K562 (cell line): ENCODE measurements around the gene FARP1. TPM values are rescaled to one million over a fixed set of nuclear protein-coding genes. Genes with fewer than 3 reads are reported as not detected.
A peak's percentile ranks its signal among the peaks of the same experiment; 100 is the strongest.

Source experiments
- ATAC-seq: fragments of 200-7000 bp; cut with Tn5 transposase; 3 replicates; pipeline ENCODE4 v1.9.1; 2020; ENCODE audit warnings: moderate library complexity
- BruUV-seq: library from RNA; stranded (reverse); fragments of 400-500 nt; replicated peaks from 2 replicates; lab custom pipeline; 2021; lab: Mats Ljungman, UMichigan
- CTCF ChIA-PET: fragments of 300-600 bp; formaldehyde crosslinking; extraction: SDS; loops from one replicate; lab custom pipeline; 2021; ENCODE audit warnings: low intra/inter-chr PET ratio; lab: Yijun Ruan, JAX
- POLR2A ChIA-PET: fragments of 300-600, 350-650 bp; sonication (Branson Sonifier 250); formaldehyde crosslinking; extraction: SDS; loops from one replicate; lab custom pipeline; 2021; ENCODE audit warnings: antibody characterized with exemption, inconsistent platforms; lab: Yijun Ruan, JAX
- DNase-seq, 4 experiments: peaks; one replicate each; pipeline versions ENCODE4 v3.0.0 to v3.0.0-alpha.2; 2011 to 2018; ENCODE audit warnings: low spot score in 3 of 4, mixed read lengths in 3 of 4; ENCODE audit errors: extremely low read depth in 1 of 4
- FAIRE-seq: peaks from 2 replicates; lab custom pipeline; 2011; peaks lifted over from hg19 to GRCh38; lab: Jason Lieb, UNC
- H2AFZ ChIP-seq: 2 replicates; pipeline ENCODE4 v1.6.0; 2011; ENCODE audit warnings: low read depth, low read length, control low read depth, inconsistent platforms
- H3K27ac ChIP-seq: fragments of 200-600 bp; 3 replicates; pipeline ENCODE4 v1.8.0; 2011; ENCODE audit warnings: low read depth, mild to moderate bottlenecking, control low read depth, inconsistent platforms, low read length, moderate library complexity, mixed read lengths; ENCODE audit errors: extremely low read depth
- H3K27me3 ChIP-seq, 2 experiments: fragments of 300-600 bp in 1 of 2; 2 replicates in 1 of 2; 3 replicates in 1 of 2; pipeline versions ENCODE4 v1.6.0 to v1.8.0; 2011; ENCODE audit warnings: inconsistent platforms in 2 of 2, low read length in 2 of 2, mild to moderate bottlenecking in 1 of 2, mixed read lengths in 1 of 2, moderate library complexity in 1 of 2; ENCODE audit not compliant: control insufficient read depth in 2 of 2, insufficient read depth in 2 of 2
- H3K36me3 ChIP-seq: fragments of 300-600 bp; 3 replicates; pipeline ENCODE4 v1.8.0; 2011; ENCODE audit warnings: mild to moderate bottlenecking, low read length, inconsistent platforms; ENCODE audit not compliant: control insufficient read depth, insufficient read depth
- H3K4me1 ChIP-seq, 2 experiments: fragments of 200-600 bp in 1 of 2; replicated peaks in 1 of 2; 2 replicates in 1 of 2; 3 replicates in 1 of 2; pipeline versions ENCODE4 v1.5.1 to v1.8.0; 2011; ENCODE audit warnings: inconsistent platforms in 2 of 2, low read length in 2 of 2, mild to moderate bottlenecking in 1 of 2, mixed read lengths in 1 of 2, moderate library complexity in 1 of 2; ENCODE audit not compliant: control insufficient read depth in 2 of 2, insufficient read depth in 2 of 2
- H3K4me2 ChIP-seq: 2 replicates; pipeline ENCODE4 v1.6.1; 2011; ENCODE audit warnings: low read length, control low read depth, inconsistent platforms, mixed read lengths; ENCODE audit not compliant: insufficient read depth
- H3K4me3 ChIP-seq: fragments of 200-600 bp; sonication (generic), shearing (Covaris generic); 2 replicates; pipeline ENCODE4 v1.5.1; 2016; ENCODE audit warnings: control low read depth, inconsistent platforms
- H3K79me2 ChIP-seq: fragments of 200-600 bp; 3 replicates; pipeline ENCODE4 v1.8.0; 2011; ENCODE audit warnings: low read length, inconsistent platforms; ENCODE audit not compliant: control insufficient read depth, insufficient read depth
- H3K9ac ChIP-seq, 2 experiments: 2 replicates each; pipeline versions ENCODE4 v1.6.0 to v1.6.1; 2011; ENCODE audit warnings: low read depth in 2 of 2, low read length in 2 of 2, control low read depth in 1 of 2, inconsistent platforms in 1 of 2, mild to moderate bottlenecking in 1 of 2, mixed read lengths in 1 of 2; ENCODE audit not compliant: insufficient read depth in 1 of 2
- H3K9me1 ChIP-seq: one replicate; pipeline ENCODE4 v1.6.0; 2011; ENCODE audit warnings: inconsistent platforms, mild to moderate bottlenecking, low read length, moderate library complexity; ENCODE audit not compliant: control insufficient read depth, insufficient read depth
- H3K9me3 ChIP-seq: replicated peaks from 2 replicates; pipeline ENCODE4 v1.5.1; 2011; ENCODE audit warnings: low read depth, low read length, inconsistent platforms; ENCODE audit not compliant: control insufficient read depth, insufficient read depth
- H4K20me1 ChIP-seq: replicated peaks from 2 replicates; pipeline ENCODE4 v1.6.1; 2011; ENCODE audit warnings: low read length, inconsistent platforms, mixed read lengths; ENCODE audit not compliant: control insufficient read depth, insufficient read depth
- ATF3 ChIP-seq, 2 experiments: fragments of 450-650 bp in 1 of 2; sonication (generic) in 1 of 2; formaldehyde crosslinking in 1 of 2; IDR thresholded peaks in 1 of 2; conservative IDR thresholded peaks in 1 of 2; 2 replicates each; pipeline versions ENCODE4 v1.6.1 to v1.8.1; 2016 to 2023; ENCODE audit warnings: mild to moderate bottlenecking in 2 of 2, moderate library complexity in 2 of 2, inconsistent platforms in 1 of 2, missing genetic modification reagents in 1 of 2
- BDP1 ChIP-seq: IDR thresholded peaks from 3 replicates; pipeline ENCODE4 v1.6.1; 2011; ENCODE audit not compliant: insufficient read length, insufficient read depth
- HCFC1 ChIP-seq: IDR thresholded peaks from 2 replicates; pipeline ENCODE4 v1.6.1; 2012; ENCODE audit warnings: low read depth, low read length, improper control_type of control experiment
- HOXB6 ChIP-seq: fragments of 250-450 bp; sonication (Bioruptor Pico); IDR thresholded peaks from 2 replicates; pipeline ENCODE4 v1.5.1; 2022; ENCODE audit warnings: mild to moderate bottlenecking, borderline replicate concordance
- MAFF ChIP-seq: IDR thresholded peaks from 2 replicates; pipeline ENCODE4 v1.6.1; 2012; ENCODE audit warnings: low read length, improper control_type of control experiment
- MYC ChIP-seq, 2 experiments: fragments of 250-450 bp in 1 of 2; sonication (Bioruptor Pico) in 1 of 2; IDR thresholded peaks; 2 replicates each; pipeline versions ENCODE4 v1.5.1 to v1.6.1; 2012 to 2021; ENCODE audit warnings: low read depth in 2 of 2, borderline replicate concordance in 1 of 2, improper control_type of control experiment in 1 of 2, low read length in 1 of 2, mild to moderate bottlenecking in 1 of 2, moderate library complexity in 1 of 2
- PTRF ChIP-seq: fragments of 450-650 bp; IDR thresholded peaks from 2 replicates; pipeline ENCODE4 v1.6.1; 2016; ENCODE audit warnings: mild to moderate bottlenecking, missing genetic modification characterization, missing compliant biosample characterization
- SIX5 ChIP-seq, 2 experiments: IDR thresholded peaks; 2 replicates each; pipeline ENCODE4 v1.6.1; 2011; ENCODE audit warnings: low read length in 2 of 2, borderline replicate concordance in 1 of 2, low read depth in 1 of 2, mild to moderate bottlenecking in 1 of 2, moderate library complexity in 1 of 2; ENCODE audit not compliant: insufficient read depth in 1 of 2
- TRIM24 ChIP-seq, 2 experiments: fragments of 450-650 bp; IDR thresholded peaks; 2 replicates each; pipeline ENCODE4 v1.6.1; 2016
- ZBTB7A ChIP-seq: IDR thresholded peaks from 2 replicates; pipeline ENCODE4 v1.6.1; 2011; ENCODE audit warnings: low read depth, mild to moderate bottlenecking, low read length, moderate library complexity, borderline replicate concordance; ENCODE audit not compliant: control insufficient read depth
- ZNF668 ChIP-seq: fragments of 250-450 bp; sonication (Bioruptor Pico); IDR thresholded peaks from 2 replicates; pipeline ENCODE4 v1.8.0; 2022; ENCODE audit warnings: mild to moderate bottlenecking, inconsistent platforms
- WGBS: fragments of 100-300 bp; shearing (Covaris generic); methylation state at CpG from one replicate; pipeline ENCODE4 v1.1.6; 2016; ENCODE audit warnings: low coverage, mixed read lengths; ENCODE audit not compliant: insufficient coverage; ENCODE audit errors: missing lambda C conversion rate; 5-methylcytosine and 5-hydroxymethylcytosine counted together
- in situ Hi-C: fragments of 300-500 bp; cut with MboI; formaldehyde crosslinking; loops from 4 replicates; pipeline ENCODE4 v1.15.0; 2018; ENCODE audit warnings: inconsistent platforms, mixed read lengths
- intact Hi-C: fragments of 100-400 bp; cut with micrococcal nuclease; formaldehyde crosslinking; loops from 2 replicates; pipeline ENCODE4 v1.14.2; 2022
- polyA plus RNA-seq, 8 experiments: library from polyadenylated mRNA; depleted of rRNA in 4 of 8; stranded (reverse) in 5 of 8; unstranded in 3 of 8; fragments of >200 nt; fragmentation: Nextera tagmentation in 2 of 8; fragmentation: Illumina TruSeq in 1 of 8; extraction: Ambion mirVana in 2 of 8; extraction: Trizol in 1 of 8; gene quantifications; 2 replicates each; pipeline versions ENCODE4 v1.2.1 to v1.2.3, GENCODE V29; 2011 to 2014; ENCODE audit warnings: inconsistent platforms in 1 of 8, missing spikeins in 1 of 8
- total RNA-seq, 7 experiments: library from RNA; depleted of rRNA in 6 of 7; stranded (reverse); fragments of >200 nt in 6 of 7; fragmentation: Illumina TruSeq in 2 of 7; extraction: Trizol in 2 of 7; gene quantifications; 2 replicates each; pipeline versions ENCODE4 v1.2.1 to v1.2.3, GENCODE V29; 2011 to 2021; ENCODE audit warnings: low replicate concordance in 1 of 7
- TF ChIP-seq, protein P1 (sequence below): fragments of 200-800 bp; sonication (Bioruptor generic); IDR thresholded peaks from 2 replicates; pipeline ENCODE4 v1.6.1; 2016; ENCODE audit warnings: missing genetic modification characterization, missing compliant biosample characterization
- TF ChIP-seq, protein P2 (sequence below): fragments of 450-650 bp; formaldehyde crosslinking; IDR thresholded peaks from 2 replicates; pipeline ENCODE4 v1.4.0; 2022; ENCODE audit warnings: missing genetic modification characterization

Gene FARP1
- total and polyA plus RNA-seq, 9 of the 15 experiments (the other 6 are each of a cell fraction or from before 2014, with no cell fraction given): 0.03 to 0.29 (median 0.05) TPM; not detected in 3

- POLR2A ChIA-PET: no interaction called here
- FAIRE-seq: no peak
- in situ Hi-C loops: no loop called here
- TF ChIP-seq ZNF668 (CRISPR knock-in tag): no peak
- TF ChIP-seq MAFF: no peak
- peak; percentile 38; the same call in 1 of the 2 replicates for TF ChIP-seq ATF3 (IDR thresholded peaks at IDR 0.05)
- no peak for TF ChIP-seq ATF3 (CRISPR knock-in tag; conservative IDR thresholded peaks at IDR 0.05)
- TF ChIP-seq, protein P1, sequence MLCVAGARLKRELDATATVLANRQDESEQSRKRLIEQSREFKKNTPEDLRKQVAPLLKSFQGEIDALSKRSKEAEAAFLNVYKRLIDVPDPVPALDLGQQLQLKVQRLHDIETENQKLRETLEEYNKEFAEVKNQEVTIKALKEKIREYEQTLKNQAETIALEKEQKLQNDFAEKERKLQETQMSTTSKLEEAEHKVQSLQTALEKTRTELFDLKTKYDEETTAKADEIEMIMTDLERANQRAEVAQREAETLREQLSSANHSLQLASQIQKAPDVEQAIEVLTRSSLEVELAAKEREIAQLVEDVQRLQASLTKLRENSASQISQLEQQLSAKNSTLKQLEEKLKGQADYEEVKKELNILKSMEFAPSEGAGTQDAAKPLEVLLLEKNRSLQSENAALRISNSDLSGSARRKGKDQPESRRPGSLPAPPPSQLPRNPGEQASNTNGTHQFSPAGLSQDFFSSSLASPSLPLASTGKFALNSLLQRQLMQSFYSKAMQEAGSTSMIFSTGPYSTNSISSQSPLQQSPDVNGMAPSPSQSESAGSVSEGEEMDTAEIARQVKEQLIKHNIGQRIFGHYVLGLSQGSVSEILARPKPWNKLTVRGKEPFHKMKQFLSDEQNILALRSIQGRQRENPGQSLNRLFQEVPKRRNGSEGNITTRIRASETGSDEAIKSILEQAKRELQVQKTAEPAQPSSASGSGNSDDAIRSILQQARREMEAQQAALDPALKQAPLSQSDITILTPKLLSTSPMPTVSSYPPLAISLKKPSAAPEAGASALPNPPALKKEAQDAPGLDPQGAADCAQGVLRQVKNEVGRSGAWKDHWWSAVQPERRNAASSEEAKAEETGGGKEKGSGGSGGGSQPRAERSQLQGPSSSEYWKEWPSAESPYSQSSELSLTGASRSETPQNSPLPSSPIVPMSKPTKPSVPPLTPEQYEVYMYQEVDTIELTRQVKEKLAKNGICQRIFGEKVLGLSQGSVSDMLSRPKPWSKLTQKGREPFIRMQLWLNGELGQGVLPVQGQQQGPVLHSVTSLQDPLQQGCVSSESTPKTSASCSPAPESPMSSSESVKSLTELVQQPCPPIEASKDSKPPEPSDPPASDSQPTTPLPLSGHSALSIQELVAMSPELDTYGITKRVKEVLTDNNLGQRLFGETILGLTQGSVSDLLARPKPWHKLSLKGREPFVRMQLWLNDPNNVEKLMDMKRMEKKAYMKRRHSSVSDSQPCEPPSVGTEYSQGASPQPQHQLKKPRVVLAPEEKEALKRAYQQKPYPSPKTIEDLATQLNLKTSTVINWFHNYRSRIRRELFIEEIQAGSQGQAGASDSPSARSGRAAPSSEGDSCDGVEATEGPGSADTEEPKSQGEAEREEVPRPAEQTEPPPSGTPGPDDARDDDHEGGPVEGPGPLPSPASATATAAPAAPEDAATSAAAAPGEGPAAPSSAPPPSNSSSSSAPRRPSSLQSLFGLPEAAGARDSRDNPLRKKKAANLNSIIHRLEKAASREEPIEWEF (CRISPR knock-in tag): no peak
- no peak for TF ChIP-seq PTRF (tag)
- TF ChIP-seq MYC (IDR thresholded peaks at IDR 0.05; ENCODE audit: low read depth, low read length): peak; percentile 77
- no peak for TF ChIP-seq MYC (CRISPR knock-in tag; IDR thresholded peaks at IDR 0.05; ENCODE audit: borderline replicate concordance, low read depth)
- no peak for TF ChIP-seq BDP1
- TF ChIP-seq HOXB6 (CRISPR knock-in tag): no peak
- TF ChIP-seq SIX5 (IDR thresholded peaks at IDR 0.05; ENCODE audit: borderline replicate concordance in 1 of 2, insufficient read depth in 1 of 2, low read depth in 1 of 2, low read length in 2 of 2): no peak
- TF ChIP-seq, protein P2, sequence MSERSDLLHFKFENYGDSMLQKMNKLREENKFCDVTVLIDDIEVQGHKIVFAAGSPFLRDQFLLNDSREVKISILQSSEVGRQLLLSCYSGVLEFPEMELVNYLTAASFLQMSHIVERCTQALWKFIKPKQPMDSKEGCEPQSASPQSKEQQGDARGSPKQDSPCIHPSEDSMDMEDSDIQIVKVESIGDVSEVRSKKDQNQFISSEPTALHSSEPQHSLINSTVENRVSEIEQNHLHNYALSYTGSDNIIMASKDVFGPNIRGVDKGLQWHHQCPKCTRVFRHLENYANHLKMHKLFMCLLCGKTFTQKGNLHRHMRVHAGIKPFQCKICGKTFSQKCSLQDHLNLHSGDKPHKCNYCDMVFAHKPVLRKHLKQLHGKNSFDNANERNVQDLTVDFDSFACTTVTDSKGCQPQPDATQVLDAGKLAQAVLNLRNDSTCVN: no peak
- TF ChIP-seq TRIM24 (IDR thresholded peaks at IDR 0.05): peak in 1 of 2 experiments; percentile 20; a peak in 2 of 4 replicates
- TF ChIP-seq HCFC1: no peak
- no peak for TF ChIP-seq ZBTB7A
Measured at GRCh38 chr13:98492335-98493041, 349.6 kb downstream of the FARP1 start.

More at GRCh38 chr13:98492335-98493041, 349.6 kb downstream of the FARP1 start:
- H3K79me2 ChIP-seq: peaks cover 56% of the 10 kb centered on the region
- H3K4me2 ChIP-seq: no peak overlapping the region
- CTCF ChIA-PET: interaction anchor here (0.5 kb wide), 1 partner anchor 15 kb away, joined by 3 read pairs; no protein-coding TSS in a partner anchor
- H3K27ac ChIP-seq: no peak overlapping the region
- no peaks in the 10 kb centered on the region for H3K27me3 ChIP-seq
- no peak overlapping the region for H3K9ac ChIP-seq
- WGBS: 88% methylated on average over 5 of the region's 6 CpGs
- no peak overlapping the region for H3K4me3 ChIP-seq
- H3K9me1 ChIP-seq: peaks cover 4% of the 10 kb centered on the region
- peaks cover 4% of the 10 kb centered on the region; the same call in 1 of the 2 replicates for H4K20me1 ChIP-seq
- intact Hi-C loops: no loop called here
- no peaks in the 10 kb centered on the region for H3K9me3 ChIP-seq
- no TSS peak for BruUV-seq
- peaks cover 0 to 8% of the 10 kb centered on the region in 2 experiments; a peak in 2 of 5 replicates for H3K4me1 ChIP-seq
- H2AFZ ChIP-seq: no peak overlapping the region
- no peak for DNase-seq
- ATAC-seq: peak; percentile 23; the same call in 1 of the 3 replicates
- H3K36me3 ChIP-seq: no peaks in the 10 kb centered on the region
